ENCODE measurements around the gene DENND6B.
A peak's percentile ranks its signal among the peaks of the same experiment; 100 is the strongest.

DENND6B gene

GRCh38 chr22:50269573-50269969 lies 57.2 kb downstream of the DENND6B start:
- DNase-seq, result no peak

DNA sequence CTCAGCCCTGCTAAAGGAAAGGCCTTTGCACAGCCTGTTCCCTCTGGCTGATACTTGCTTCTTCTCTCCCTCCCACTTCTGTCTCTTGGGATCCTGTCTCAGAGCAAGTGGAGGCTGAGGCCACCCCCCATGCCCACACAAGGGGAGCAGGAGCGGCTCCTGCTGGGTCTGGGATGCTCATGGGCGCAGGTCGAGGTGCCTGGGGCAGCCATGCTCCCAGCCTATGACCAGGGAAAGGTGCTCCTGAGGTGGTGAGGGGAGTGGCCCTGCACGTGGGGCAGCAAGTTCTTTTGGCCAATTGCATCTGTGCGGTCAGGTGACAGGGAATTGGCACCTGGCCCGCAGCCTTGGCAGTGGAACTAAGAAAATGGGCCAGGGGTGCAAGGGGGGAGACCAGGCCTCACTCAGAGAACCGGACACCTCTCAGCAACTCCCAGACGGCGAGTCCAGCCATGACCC lies 58.1 kb downstream of the DENND6B start:
- peak; percentile 64 for DNase-seq

- DNase-seq, result no peak
These were observed 59.0 kb downstream of the DENND6B start for GRCh38 chr22:50267591-50268390.

- DNase-seq, result no peak
These were observed 59.8 kb downstream of the DENND6B start for GRCh38 chr22:50266994-50267393.

- no peak for DNase-seq
These were observed 61.7 kb downstream of the DENND6B start for GRCh38 chr22:50264946-50265669.

GRCh38 chr22:50264104-50264745 lies 62.6 kb downstream of the DENND6B start:
- DNase-seq, result no peak

- no peak for DNase-seq
These were observed 63.7 kb downstream of the DENND6B start for GRCh38 chr22:50262973-50263617.

GRCh38 chr22:50262460-50262911 lies 64.3 kb downstream of the DENND6B start:
- DNase-seq, result no peak

DNA sequence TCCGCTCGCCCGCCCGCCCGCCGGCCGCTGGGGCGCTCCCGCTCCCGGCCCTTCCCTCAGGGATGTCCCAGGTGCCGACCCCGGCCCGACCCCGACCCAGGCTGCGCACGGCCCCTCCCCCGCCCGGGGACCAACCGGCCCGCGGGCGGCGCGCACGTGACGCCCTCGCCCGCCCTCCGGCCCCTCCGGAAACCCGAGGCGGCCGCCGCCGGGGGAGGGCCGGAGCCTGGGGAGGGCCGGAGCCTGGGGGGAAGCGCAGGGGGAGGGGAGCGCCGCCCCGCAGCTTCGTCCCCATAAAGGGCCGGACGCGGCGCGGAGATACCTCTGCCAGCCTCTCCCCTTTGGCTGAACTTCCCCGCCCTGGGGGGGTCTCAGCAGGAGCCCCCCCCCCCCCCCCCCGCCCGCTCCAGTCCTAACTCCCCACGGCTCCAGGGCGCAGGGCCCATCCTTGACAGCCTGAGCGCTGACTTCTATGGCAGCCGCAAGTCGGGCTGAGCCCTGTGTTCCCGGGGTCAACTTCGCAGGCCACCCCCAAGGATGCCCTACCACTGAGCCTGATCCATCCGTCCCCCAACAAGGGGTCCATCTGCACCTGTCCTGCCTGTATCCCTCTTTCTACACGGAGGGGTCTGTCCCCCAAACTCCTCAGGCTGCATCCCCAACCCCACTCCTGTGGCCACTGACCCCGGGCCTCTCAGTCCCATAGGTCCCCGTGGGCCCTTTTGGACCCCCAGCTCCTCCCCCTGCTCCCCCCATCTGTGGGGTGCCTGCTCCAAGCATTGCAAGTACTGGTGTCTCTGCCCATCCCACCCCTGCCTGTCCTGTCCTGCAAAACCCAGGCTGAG lies 65.0 kb downstream of the DENND6B start, which contains the start of gene MAPK12:
TSS of gene MAPK12 (minus strand) at position 69 of the 845 bp plus-strand sequence. CDS start 174 bp downstream, outside the sequence.
- DNase-seq, result no peak

DNA sequence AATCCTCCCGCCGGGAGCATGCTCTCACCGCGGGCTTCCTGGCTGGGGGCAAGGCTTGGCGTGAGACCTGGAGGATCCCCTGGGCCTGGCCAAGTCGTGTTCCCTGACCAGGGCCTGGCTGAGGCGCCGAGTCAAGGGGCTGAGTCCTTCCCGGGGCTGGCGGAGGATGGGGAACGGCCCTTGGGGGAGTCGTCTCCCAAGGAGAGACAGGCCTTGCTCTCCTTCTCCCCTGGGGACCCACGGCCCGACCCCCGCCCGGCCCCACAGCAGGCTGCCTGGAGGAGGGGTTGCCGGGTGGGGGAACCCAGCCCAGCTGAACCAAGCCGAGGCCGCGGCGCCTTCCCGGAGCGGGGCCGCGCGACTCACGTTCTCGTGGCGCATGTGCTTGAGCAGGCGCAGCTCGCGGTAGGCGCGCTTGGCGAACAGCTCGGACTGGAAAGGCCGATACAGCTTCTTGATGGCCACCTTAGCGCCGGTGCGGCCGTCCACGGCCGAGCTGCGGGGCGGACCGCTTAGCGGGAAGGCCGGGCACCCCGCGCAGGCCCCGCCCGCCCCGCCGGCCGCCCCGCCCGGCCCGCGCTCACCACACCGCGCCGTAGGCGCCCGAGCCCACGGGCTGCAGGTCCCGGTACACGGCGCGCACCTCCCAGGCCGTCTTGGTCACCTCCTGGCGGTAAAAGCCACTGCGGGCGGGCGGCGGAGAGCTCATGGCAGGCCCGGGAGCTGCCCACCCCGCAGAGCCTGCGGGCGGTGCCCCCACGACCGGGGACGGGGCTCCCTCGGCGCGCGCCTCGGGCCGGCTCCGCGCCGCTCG lies 65.8 kb downstream of the DENND6B start:
- DNase-seq, result peak; percentile 21

DNA sequence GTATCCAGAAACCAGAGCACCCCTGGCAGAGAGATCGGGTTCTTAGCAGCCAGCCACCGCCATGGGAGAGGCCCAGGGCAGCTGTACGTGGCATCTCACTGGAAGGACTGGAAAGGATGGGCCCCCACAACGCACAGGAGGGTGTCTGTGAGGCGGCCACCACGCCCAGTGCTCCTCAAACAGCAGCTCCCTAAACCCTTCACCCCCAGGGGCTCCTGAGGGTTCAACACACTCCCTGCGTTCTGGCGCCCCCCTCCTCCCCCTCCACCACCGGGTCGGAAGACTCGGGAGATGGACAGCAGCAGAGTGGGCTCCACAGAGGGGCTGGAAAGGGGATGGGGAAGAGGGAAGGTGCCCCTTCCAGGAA lies 66.4 kb downstream of the DENND6B start:
- no peak for DNase-seq

GRCh38 chr22:50259302-50259701 lies 67.5 kb downstream of the DENND6B start:
- no peak for DNase-seq
